IMR-90 (cell line): ENCODE data around the gene ERP44. TPM values are rescaled to one million over a fixed set of nuclear protein-coding genes. Genes with fewer than 3 reads are reported as not detected.

ENCODE experiments used
- ATAC-seq: fragments of 200-7000 bp; cut with Tn5 transposase; 2 replicates; pipeline ENCODE4 v1.9.1; 2020; ENCODE audit warnings: low read depth, mild to moderate bottlenecking, moderate library complexity
- BruUV-seq: library from RNA; stranded (reverse); fragments of 400-500 nt; replicated peaks from 2 replicates; lab custom pipeline; 2021; lab: Mats Ljungman, UMichigan
- CTCF ChIA-PET: fragments of 300-600 bp; formaldehyde crosslinking; extraction: SDS; loops from one replicate; lab custom pipeline; 2021; ENCODE audit warnings: antibody characterized with exemption; lab: Yijun Ruan, JAX
- POLR2A ChIA-PET: fragments of 300-600 bp; sonication (Branson Sonifier 250); formaldehyde crosslinking; loops from one replicate; lab custom pipeline; 2022; ENCODE audit warnings: antibody characterized with exemption; ENCODE audit not compliant: unreplicated experiment; lab: Charles Lee
- DNase-seq: peaks from one replicate; pipeline ENCODE4 v3.0.0; 2013
- H2AFZ ChIP-seq: replicated peaks from 2 replicates; pipeline ENCODE3; 2013; ENCODE audit warnings: low read length, mild to moderate bottlenecking; ENCODE audit not compliant: poor library complexity
- H2AK5ac ChIP-seq: 2 replicates; pipeline ENCODE4 v1.6.1; 2013; ENCODE audit warnings: low read depth, low read length, inconsistent platforms
- H2AK9ac ChIP-seq: replicated peaks from 2 replicates; pipeline ENCODE3; 2013; ENCODE audit warnings: mild to moderate bottlenecking, low read depth, low read length, moderate library complexity; ENCODE audit not compliant: poor library complexity
- H2BK120ac ChIP-seq: 2 replicates; pipeline ENCODE4 v1.6.1; 2013; ENCODE audit warnings: low read depth, low read length, inconsistent platforms
- H2BK15ac ChIP-seq: 3 replicates; pipeline ENCODE4 v1.6.1; 2013; ENCODE audit warnings: low read depth, low read length, inconsistent platforms
- H2BK20ac ChIP-seq: 2 replicates; pipeline ENCODE4 v1.6.1; 2013; ENCODE audit warnings: low read depth, mild to moderate bottlenecking, inconsistent platforms, low read length, moderate library complexity
- H2BK5ac ChIP-seq: 2 replicates; pipeline ENCODE4 v1.6.1; 2013; ENCODE audit warnings: mild to moderate bottlenecking, low read depth, low read length, inconsistent platforms; ENCODE audit not compliant: poor library complexity, severe bottlenecking
- H3K14ac ChIP-seq: replicated peaks from 2 replicates; pipeline ENCODE4 v1.6.1; 2013; ENCODE audit warnings: low read depth, low read length, inconsistent platforms
- H3K18ac ChIP-seq: 2 replicates; pipeline ENCODE4 v1.6.1; 2013; ENCODE audit warnings: low read depth, low read length, control low read depth
- H3K23ac ChIP-seq: 2 replicates; pipeline ENCODE4 v1.6.1; 2013; ENCODE audit warnings: low read depth, low read length, inconsistent platforms
- H3K27ac ChIP-seq: 2 replicates; pipeline ENCODE4 v1.5.1; 2013; ENCODE audit warnings: mild to moderate bottlenecking, control low read depth, low read length; ENCODE audit not compliant: insufficient read depth
- H3K27me3 ChIP-seq: 2 replicates; pipeline ENCODE4 v1.6.1; 2013; ENCODE audit warnings: low read length; ENCODE audit not compliant: control insufficient read depth, insufficient read depth
- H3K36me3 ChIP-seq: 2 replicates; pipeline ENCODE4 v1.6.1; 2013; ENCODE audit warnings: low read length, mixed read lengths; ENCODE audit not compliant: control insufficient read depth, insufficient read depth
- H3K4ac ChIP-seq: 2 replicates; pipeline ENCODE4 v1.6.1; 2013; ENCODE audit warnings: low read depth, low read length, inconsistent platforms
- H3K4me1 ChIP-seq: 2 replicates; pipeline ENCODE4 v1.6.1; 2013; ENCODE audit warnings: low read length, mixed read lengths; ENCODE audit not compliant: control insufficient read depth, insufficient read depth
- H3K4me2 ChIP-seq: 2 replicates; pipeline ENCODE4 v1.6.1; 2013; ENCODE audit warnings: low read depth, mild to moderate bottlenecking, control low read depth, low read length, moderate library complexity
- H3K4me3 ChIP-seq: 2 replicates; pipeline ENCODE4 v1.5.1; 2013; ENCODE audit warnings: low read depth, mild to moderate bottlenecking, control low read depth, low read length, moderate library complexity; ENCODE audit not compliant: insufficient read depth
- H3K56ac ChIP-seq: 2 replicates; pipeline ENCODE4 v1.6.1; 2013; ENCODE audit warnings: low read length, inconsistent platforms; ENCODE audit not compliant: insufficient read depth; ENCODE audit errors: extremely low read depth
- H3K79me1 ChIP-seq, 2 experiments: 2 replicates each; pipeline ENCODE4 v1.6.1; 2013; ENCODE audit warnings: low read length in 2 of 2, inconsistent platforms in 1 of 2, low read depth in 1 of 2
- H3K9ac ChIP-seq: 2 replicates; pipeline ENCODE4 v1.6.1; 2013; ENCODE audit warnings: low read depth, low read length, control low read depth
- H3K9me1 ChIP-seq: 2 replicates; pipeline ENCODE4 v1.6.1; 2013; ENCODE audit warnings: low read length, inconsistent platforms; ENCODE audit not compliant: insufficient read depth
- H3K9me3 ChIP-seq: 2 replicates; pipeline ENCODE4 v1.6.1; 2013; ENCODE audit warnings: low read length; ENCODE audit not compliant: control insufficient read depth, insufficient read depth
- H4K20me1 ChIP-seq: 2 replicates; pipeline ENCODE4 v1.6.1; 2013; ENCODE audit warnings: low read length, inconsistent platforms; ENCODE audit not compliant: insufficient read depth
- H4K5ac ChIP-seq: 2 replicates; pipeline ENCODE4 v1.6.1; 2013; ENCODE audit warnings: mild to moderate bottlenecking, low read depth, low read length, control low read depth
- H4K8ac ChIP-seq, 2 experiments: 2 replicates each; pipeline ENCODE4 v1.6.1; 2013; ENCODE audit warnings: low read depth in 2 of 2, low read length in 2 of 2, control low read depth in 1 of 2, inconsistent platforms in 1 of 2
- H4K91ac ChIP-seq: 2 replicates; pipeline ENCODE4 v1.6.1; 2013; ENCODE audit warnings: low read depth, low read length, inconsistent platforms; ENCODE audit not compliant: insufficient read depth
- BHLHE40 ChIP-seq: fragments of 150-350 bp; IDR thresholded peaks from 2 replicates; pipeline ENCODE4 v1.6.1; 2016; ENCODE audit warnings: mild to moderate bottlenecking, low read depth, low read length
- CHD1 ChIP-seq: IDR thresholded peaks from 2 replicates; pipeline ENCODE4 v1.6.1; 2012; ENCODE audit warnings: low read depth, low read length, improper control_type of control experiment
- POLR2A ChIP-seq: IDR thresholded peaks from 2 replicates; pipeline ENCODE4 v1.6.1; 2012; ENCODE audit warnings: mild to moderate bottlenecking, low read depth, low read length
- WGBS, 2 experiments: methylation state at CpG; one replicate each; pipeline versions ENCODE4 v1.1.5 to v1.1.7; 2013; ENCODE audit warnings: missing lambda C conversion rate in 2 of 2; ENCODE audit not compliant: insufficient read length in 1 of 2; ENCODE audit errors: extremely low coverage in 2 of 2; 5-methylcytosine and 5-hydroxymethylcytosine counted together
- dilution Hi-C: fragments of 300-500 bp; cut with HindIII; formaldehyde crosslinking; loops from one replicate; pipeline ENCODE4 v1.14.3; 2018; ENCODE audit warnings: low sequenced_read_pairs; ENCODE audit not compliant: unreplicated experiment
- in situ Hi-C: fragments of 300-500 bp; cut with MboI; formaldehyde crosslinking; loops from 3 replicates; pipeline ENCODE4 v1.14.3; 2019; ENCODE audit warnings: low sequenced_read_pairs, inconsistent platforms, mixed read lengths
- intact Hi-C: fragments of 100-400 bp; cut with micrococcal nuclease; formaldehyde crosslinking; loops from 2 replicates; pipeline ENCODE4 v1.10.0; 2022
- polyA plus RNA-seq, 3 experiments: library from polyadenylated mRNA; depleted of rRNA; stranded (reverse); fragments of >200 nt; gene quantifications; 2 replicates each; pipeline ENCODE4 v1.2.3, GENCODE V29; 2012; ENCODE audit warnings: low replicate concordance in 1 of 3
- total RNA-seq: library from RNA; depleted of rRNA; stranded (reverse); fragments of >200 nt; gene quantifications from 2 replicates; pipeline ENCODE4 v1.2.3, GENCODE V29; 2012

The ERP44 gene
- total and polyA plus RNA-seq, 2 of the 4 experiments (the other 2 are of a cell fraction) = 9.1 to 13.5 TPM

- in situ Hi-C loops (no loop called here), intact Hi-C loops (loop anchor here (10.0 kb wide), 2 partner anchors 48 to 168 kb away; no protein-coding TSS in a partner anchor), dilution Hi-C loops (no loop called here)
- no peak overlapping the region for H3K4me2 ChIP-seq
- H4K20me1 ChIP-seq = 0 out of 2 replicates have a peak, but pooled peaks cover 4% of the 10 kb centered on the region
- BruUV-seq = no TSS peak
- no peak overlapping the region for H3K14ac ChIP-seq
- H2BK15ac ChIP-seq = no peak overlapping the region
- POLR2A ChIA-PET = no interaction called here
- ATAC-seq (no peak), DNase-seq (no peak)
- no peak overlapping the region for H2BK120ac ChIP-seq
- TF ChIP-seq BHLHE40 (no peak), POLR2A (no peak), CHD1 (no peak)
- H3K4me1 ChIP-seq = peaks cover 3% of the 10 kb centered on the region; the same call in 1 of the 2 replicates
- peaks cover 6 to 9% of the 10 kb centered on the region in 2 experiments; a peak in 3 of 4 replicates for H3K79me1 ChIP-seq
- no peak overlapping the region for H4K91ac ChIP-seq
- no CpG with 5 or more reads among the region's 2 CpGs for WGBS, 2 experiments
- no peak overlapping the region for H4K5ac ChIP-seq
- no peaks in the 10 kb centered on the region for H3K9me3 ChIP-seq
- no peak overlapping the region for H2AK5ac ChIP-seq
- no peaks in the 10 kb centered on the region for H3K27me3 ChIP-seq
- no peak overlapping the region for H3K4ac ChIP-seq
- no peak overlapping the region for H3K4me3 ChIP-seq
- H4K8ac ChIP-seq = no peak overlapping the region
- no peak overlapping the region for H3K27ac ChIP-seq
- no peak overlapping the region for H3K56ac ChIP-seq
- H2AK9ac ChIP-seq = no peak overlapping the region
- H3K23ac ChIP-seq = no peak overlapping the region
- 0 out of 2 replicates have a peak, but pooled peaks cover 2% of the 10 kb centered on the region for H3K36me3 ChIP-seq
- CTCF ChIA-PET = interaction anchor here (1.5 kb wide), 1 partner anchor 14 kb away, joined by 3 read pairs; no protein-coding TSS in a partner anchor
- H2BK5ac ChIP-seq = no peak overlapping the region
- no peak overlapping the region for H3K9ac ChIP-seq
- no peak overlapping the region for H2AFZ ChIP-seq
- H3K18ac ChIP-seq = no peak overlapping the region
- H2BK20ac ChIP-seq = no peak overlapping the region
- H3K9me1 ChIP-seq = peaks cover 2% of the 10 kb centered on the region; the same call in 1 of the 2 replicates
Observed at GRCh38 chr9:100126423-100126822, 27.6 kb upstream of the ERP44 start.
